K562 (cell line): ENCODE results near the gene ILKAP. TPM values are rescaled to one million over a fixed set of nuclear protein-coding genes. Genes with fewer than 3 reads are reported as not detected.

Experiments
- CBFA2T2 ChIP-seq: fragments of 450-650 bp; conservative IDR thresholded peaks from 2 replicates; pipeline ENCODE4 v1.6.1; 2017; ENCODE audit warnings: mild to moderate bottlenecking
- CREB3 ChIP-seq: fragments of 450-650 bp; conservative IDR thresholded peaks from 2 replicates; pipeline ENCODE4 v1.6.1; 2016; ENCODE audit warnings: missing genetic modification characterization, low read depth, mild to moderate bottlenecking, missing compliant biosample characterization, moderate library complexity
- ELK1 ChIP-seq: sonication (generic); formaldehyde crosslinking; IDR thresholded peaks from 2 replicates; pipeline ENCODE4 v1.8.1; 2022; ENCODE audit warnings: missing genetic modification reagents
- ETS2 ChIP-seq: IDR thresholded peaks from 2 replicates; pipeline ENCODE4 v1.6.1; 2016; ENCODE audit warnings: borderline replicate concordance, missing genetic modification characterization, mild to moderate bottlenecking, moderate library complexity, missing compliant biosample characterization; ENCODE audit not compliant: poor library complexity, severe bottlenecking
- ETV1 ChIP-seq: fragments of 450-650 bp; conservative IDR thresholded peaks from 2 replicates; pipeline ENCODE4 v1.6.1; 2016; ENCODE audit warnings: missing genetic modification characterization, control low read depth, low read depth, missing compliant biosample characterization
- GATA2 ChIP-seq: sonication (generic); formaldehyde crosslinking; IDR thresholded peaks from 2 replicates; pipeline ENCODE4 v1.4.0; 2020; ENCODE audit warnings: mild to moderate bottlenecking, missing genetic modification reagents
- HINFP ChIP-seq: fragments of 450-650 bp; conservative IDR thresholded peaks from 2 replicates; pipeline ENCODE4 v1.6.1; 2016; ENCODE audit warnings: missing genetic modification characterization, low read depth, mild to moderate bottlenecking, control low read depth, missing compliant biosample characterization
- MEF2D ChIP-seq: conservative IDR thresholded peaks from 2 replicates; pipeline ENCODE4 v1.6.1; 2016; ENCODE audit warnings: low read depth, missing genetic modification characterization, missing compliant biosample characterization
- MNT ChIP-seq, 2 experiments: fragments of 450-650 bp; conservative IDR thresholded peaks; 2 replicates each; pipeline ENCODE4 v1.6.1; 2017; ENCODE audit warnings: mild to moderate bottlenecking in 2 of 2, moderate library complexity in 2 of 2
- SIX5 ChIP-seq, 2 experiments: IDR thresholded peaks; 2 replicates each; pipeline ENCODE4 v1.6.1; 2011; ENCODE audit warnings: low read length in 2 of 2, borderline replicate concordance in 1 of 2, low read depth in 1 of 2, mild to moderate bottlenecking in 1 of 2, moderate library complexity in 1 of 2; ENCODE audit not compliant: insufficient read depth in 1 of 2
- ZC3H11A ChIP-seq: IDR thresholded peaks from 2 replicates; pipeline ENCODE4 v1.6.1; 2012; ENCODE audit warnings: low read depth, low read length, improper control_type of control experiment
- ZFX ChIP-seq: sonication (generic); formaldehyde crosslinking; IDR thresholded peaks from 2 replicates; pipeline ENCODE4 v1.8.0; 2022; ENCODE audit warnings: mild to moderate bottlenecking, missing genetic modification reagents, moderate library complexity
- ZNF224 ChIP-seq: sonication (generic); formaldehyde crosslinking; IDR thresholded peaks from 2 replicates; pipeline ENCODE4 v1.8.0; 2022; ENCODE audit warnings: mild to moderate bottlenecking, missing genetic modification reagents
- ZNF561 ChIP-seq: fragments of 450-650 bp; formaldehyde crosslinking; conservative IDR thresholded peaks from 2 replicates; pipeline ENCODE4 v1.4.0; 2020; ENCODE audit warnings: mild to moderate bottlenecking, moderate library complexity
- polyA plus RNA-seq, 8 experiments: library from polyadenylated mRNA; depleted of rRNA in 4 of 8; stranded (reverse) in 5 of 8; unstranded in 3 of 8; fragments of >200 nt; fragmentation: Nextera tagmentation in 2 of 8; fragmentation: Illumina TruSeq in 1 of 8; extraction: Ambion mirVana in 2 of 8; extraction: Trizol in 1 of 8; gene quantifications; 2 replicates each; pipeline versions ENCODE4 v1.2.1 to v1.2.3, GENCODE V29; 2011 to 2014; ENCODE audit warnings: inconsistent platforms in 1 of 8, missing spikeins in 1 of 8
- total RNA-seq, 7 experiments: library from RNA; depleted of rRNA in 6 of 7; stranded (reverse); fragments of >200 nt in 6 of 7; fragmentation: Illumina TruSeq in 2 of 7; extraction: Trizol in 2 of 7; gene quantifications; 2 replicates each; pipeline versions ENCODE4 v1.2.1 to v1.2.3, GENCODE V29; 2011 to 2021; ENCODE audit warnings: low replicate concordance in 1 of 7
- TF ChIP-seq, protein P1 (sequence below): fragments of 450-650 bp; IDR thresholded peaks from 2 replicates; pipeline ENCODE4 v1.6.1; 2014; ENCODE audit warnings: low read depth, mild to moderate bottlenecking, moderate library complexity, borderline replicate concordance
- TF ChIP-seq, protein P2 (sequence below), 2 experiments: IDR thresholded peaks; 2 replicates each; pipeline ENCODE4 v1.6.1; 2011; ENCODE audit warnings: borderline replicate concordance in 1 of 2, control low read depth in 1 of 2, low read depth in 1 of 2, low read length in 1 of 2, mild to moderate bottlenecking in 1 of 2, mixed read lengths in 1 of 2, moderate library complexity in 1 of 2; ENCODE audit not compliant: insufficient read depth in 1 of 2, insufficient read length in 1 of 2, poor library complexity in 1 of 2, severe bottlenecking in 1 of 2; ENCODE audit errors: extremely low read depth in 1 of 2

Gene ILKAP
- total and polyA plus RNA-seq, 9 of the 15 experiments (the other 6 are each of a cell fraction or from before 2014, with no cell fraction given): 3.1 to 43.9 (median 20.7) TPM

- no peak for TF ChIP-seq ELK1 (CRISPR knock-in tag)
- TF ChIP-seq ZNF224 (CRISPR knock-in tag): no peak
- TF ChIP-seq, protein P1, sequence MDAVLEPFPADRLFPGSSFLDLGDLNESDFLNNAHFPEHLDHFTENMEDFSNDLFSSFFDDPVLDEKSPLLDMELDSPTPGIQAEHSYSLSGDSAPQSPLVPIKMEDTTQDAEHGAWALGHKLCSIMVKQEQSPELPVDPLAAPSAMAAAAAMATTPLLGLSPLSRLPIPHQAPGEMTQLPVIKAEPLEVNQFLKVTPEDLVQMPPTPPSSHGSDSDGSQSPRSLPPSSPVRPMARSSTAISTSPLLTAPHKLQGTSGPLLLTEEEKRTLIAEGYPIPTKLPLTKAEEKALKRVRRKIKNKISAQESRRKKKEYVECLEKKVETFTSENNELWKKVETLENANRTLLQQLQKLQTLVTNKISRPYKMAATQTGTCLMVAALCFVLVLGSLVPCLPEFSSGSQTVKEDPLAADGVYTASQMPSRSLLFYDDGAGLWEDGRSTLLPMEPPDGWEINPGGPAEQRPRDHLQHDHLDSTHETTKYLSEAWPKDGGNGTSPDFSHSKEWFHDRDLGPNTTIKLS: peak; percentile 31; the same call in 1 of the 2 replicates
- peak; percentile 67 for TF ChIP-seq ZFX (CRISPR knock-in tag)
- peak; percentile 56 to 63; a peak in 2 of 4 replicates for TF ChIP-seq SIX5 (IDR thresholded peaks at IDR 0.05; ENCODE audit: borderline replicate concordance in 1 of 2, insufficient read depth in 1 of 2, low read depth in 1 of 2, low read length in 2 of 2)
- no peak for TF ChIP-seq HINFP (tag)
- TF ChIP-seq CBFA2T2: no peak
- no peak for TF ChIP-seq MEF2D (tag)
- TF ChIP-seq MNT (conservative IDR thresholded peaks at IDR 0.05): peak; percentile 74 to 88
- no peak for TF ChIP-seq CREB3
- no peak for TF ChIP-seq GATA2 (CRISPR knock-in tag)
- no peak for TF ChIP-seq ETV1 (tag)
- TF ChIP-seq ETS2: no peak
- TF ChIP-seq ZC3H11A: no peak
- no peak for TF ChIP-seq ZNF561 (CRISPR knock-in tag)
- TF ChIP-seq, protein P2, sequence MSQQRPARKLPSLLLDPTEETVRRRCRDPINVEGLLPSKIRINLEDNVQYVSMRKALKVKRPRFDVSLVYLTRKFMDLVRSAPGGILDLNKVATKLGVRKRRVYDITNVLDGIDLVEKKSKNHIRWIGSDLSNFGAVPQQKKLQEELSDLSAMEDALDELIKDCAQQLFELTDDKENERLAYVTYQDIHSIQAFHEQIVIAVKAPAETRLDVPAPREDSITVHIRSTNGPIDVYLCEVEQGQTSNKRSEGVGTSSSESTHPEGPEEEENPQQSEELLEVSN (IDR thresholded peaks at IDR 0.05; ENCODE audit: borderline replicate concordance in 1 of 2, extremely low read depth in 1 of 2, insufficient read depth in 1 of 2, insufficient read length in 1 of 2, low read depth in 1 of 2, low read length in 1 of 2, poor library complexity in 1 of 2, severe bottlenecking in 1 of 2): peak; percentile 88
Observed at GRCh38 chr2:238231251-238231793, 27.8 kb upstream of the ILKAP start (continued).
